GM19351 (cell line): ENCODE results near the gene NRL.
"Not testable (repeated sequence)": the region's sequence is repeated elsewhere in the genome, so short reads cannot be mapped to it uniquely, and the experiment has no call there.

ENCODE experiments used
- ATAC-seq: cut with Tn5 transposase; IDR thresholded peaks from one replicate; pipeline ENCODE4 v1.9.1; 2021; ENCODE audit warnings: mild to moderate bottlenecking, moderate library complexity; ENCODE audit not compliant: unreplicated experiment

NRL gene

GRCh38 chr14:24127673-24128072 lies 12.9 kb upstream of the NRL start:
- ATAC-seq = no peak

GRCh38 chr14:24126939-24127338 lies 12.2 kb upstream of the NRL start:
- no peak for ATAC-seq

- ATAC-seq = peak; percentile 44
Measured at GRCh38 chr14:24123424-24124417, 9.0 kb upstream of the NRL start.

- no peak for ATAC-seq
Measured at GRCh38 chr14:24122898-24123297, 8.1 kb upstream of the NRL start.

GRCh38 chr14:24122416-24122815 lies 7.7 kb upstream of the NRL start:
- no peak for ATAC-seq

- ATAC-seq = no peak
Measured at GRCh38 chr14:24121210-24121609, 6.5 kb upstream of the NRL start.

GRCh38 chr14:24119691-24120090 lies 4.9 kb upstream of the NRL start:
- no peak for ATAC-seq

- no peak for ATAC-seq
Measured at GRCh38 chr14:24117179-24117578, 2.4 kb upstream of the NRL start.

- ATAC-seq = no peak
Measured at GRCh38 chr14:24116128-24116814, 1.5 kb upstream of the NRL start.

- ATAC-seq = no peak
Measured at GRCh38 chr14:24115422-24116127, 826 bp upstream of the NRL start.

GRCh38 chr14:24113801-24114531 lies 783 bp downstream of the NRL start:
- peak; percentile 27 for ATAC-seq

GRCh38 chr14:24113379-24113800 lies 1.4 kb downstream of the NRL start:
- ATAC-seq = no peak

- ATAC-seq = no peak
Measured at GRCh38 chr14:24110523-24110922, 4.2 kb downstream of the NRL start.

- no peak for ATAC-seq
Measured at GRCh38 chr14:24110060-24110459, 4.7 kb downstream of the NRL start.

GRCh38 chr14:24108336-24108874 lies 6.3 kb downstream of the NRL start:
- ATAC-seq = peak; percentile 29

GRCh38 chr14:24106672-24107271 lies 8.0 kb downstream of the NRL start:
- ATAC-seq = no peak

GRCh38 chr14:24105609-24106239 lies 9.0 kb downstream of the NRL start:
- ATAC-seq = not testable (repeated sequence)

- no peak for ATAC-seq
Measured at GRCh38 chr14:24103451-24103850, 11.3 kb downstream of the NRL start.

GRCh38 chr14:24102357-24103048 lies 12.2 kb downstream of the NRL start:
- no peak for ATAC-seq
